HL-60 (cell line): ENCODE results near the gene FAT4.

Experiments
- DNase-seq, 2 experiments: peaks; one replicate each; pipeline ENCODE4 v3.0.0-alpha.2; 2010 to 2020; ENCODE audit warnings: low read depth in 1 of 2, low spot score in 1 of 2
- H3K27ac ChIP-seq: fragments of 250-450 bp; sonication (Bioruptor Pico); replicated peaks from 2 replicates; pipeline ENCODE4 v1.5.1; 2020; ENCODE audit warnings: mild to moderate bottlenecking, moderate library complexity
- H3K27me3 ChIP-seq: fragments of 250-450 bp; sonication (Bioruptor Pico); 2 replicates; pipeline ENCODE4 v1.5.1; 2021; ENCODE audit warnings: mild to moderate bottlenecking, moderate library complexity; ENCODE audit not compliant: insufficient read depth, poor library complexity, severe bottlenecking
- H3K4me3 ChIP-seq: replicated peaks from 2 replicates; pipeline ENCODE4 v1.5.1; 2011; ENCODE audit warnings: mild to moderate bottlenecking, control low read depth, low read length; ENCODE audit not compliant: insufficient read depth
- GABPA ChIP-seq: IDR thresholded peaks from 2 replicates; pipeline ENCODE4 v1.6.1; 2012; ENCODE audit warnings: low read depth
- POLR2AphosphoS5 ChIP-seq: IDR thresholded peaks from 2 replicates; pipeline ENCODE4 v1.6.1; 2012; ENCODE audit warnings: low read depth
- SPI1 ChIP-seq: IDR thresholded peaks from 2 replicates; pipeline ENCODE4 v1.6.1; 2012; ENCODE audit warnings: low read depth, mild to moderate bottlenecking, borderline replicate concordance
- TF ChIP-seq, protein P1 (sequence below): IDR thresholded peaks from one replicate; pipeline ENCODE4 v1.5.1; 2011; ENCODE audit warnings: low read length, control low read depth, inconsistent platforms; ENCODE audit not compliant: insufficient read depth
- TF ChIP-seq, protein P2 (sequence below): IDR thresholded peaks from 2 replicates; pipeline ENCODE4 v1.6.1; 2012; ENCODE audit warnings: low read depth; ENCODE audit not compliant: insufficient replicate concordance

The FAT4 gene

DNA sequence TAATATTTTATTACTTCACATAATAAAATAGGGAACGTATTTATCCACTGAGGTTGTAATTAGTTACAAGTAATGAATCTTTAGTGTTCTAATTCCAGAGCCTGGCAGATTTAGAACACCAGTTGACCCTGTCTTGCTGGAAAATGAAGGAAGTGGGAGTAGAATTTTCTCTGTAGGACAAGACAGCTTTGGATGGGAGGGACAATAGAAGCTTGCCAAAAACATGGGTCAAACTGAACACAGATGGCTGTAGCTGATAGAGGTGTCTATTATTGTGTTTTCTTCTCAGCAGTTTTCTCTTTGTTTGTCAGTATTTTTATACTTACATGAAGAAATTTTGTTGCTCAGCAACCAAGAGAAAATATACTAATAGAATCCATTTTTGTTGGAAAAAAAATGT lies 20.2 kb downstream of the FAT4 start:
- H3K4me3 ChIP-seq = no peak overlapping the region
- no peak for DNase-seq
- no peaks in the 10 kb centered on the region for H3K27me3 ChIP-seq
- H3K27ac ChIP-seq = no peak overlapping the region
- TF ChIP-seq POLR2AphosphoS5 = no peak
- TF ChIP-seq, protein P1, sequence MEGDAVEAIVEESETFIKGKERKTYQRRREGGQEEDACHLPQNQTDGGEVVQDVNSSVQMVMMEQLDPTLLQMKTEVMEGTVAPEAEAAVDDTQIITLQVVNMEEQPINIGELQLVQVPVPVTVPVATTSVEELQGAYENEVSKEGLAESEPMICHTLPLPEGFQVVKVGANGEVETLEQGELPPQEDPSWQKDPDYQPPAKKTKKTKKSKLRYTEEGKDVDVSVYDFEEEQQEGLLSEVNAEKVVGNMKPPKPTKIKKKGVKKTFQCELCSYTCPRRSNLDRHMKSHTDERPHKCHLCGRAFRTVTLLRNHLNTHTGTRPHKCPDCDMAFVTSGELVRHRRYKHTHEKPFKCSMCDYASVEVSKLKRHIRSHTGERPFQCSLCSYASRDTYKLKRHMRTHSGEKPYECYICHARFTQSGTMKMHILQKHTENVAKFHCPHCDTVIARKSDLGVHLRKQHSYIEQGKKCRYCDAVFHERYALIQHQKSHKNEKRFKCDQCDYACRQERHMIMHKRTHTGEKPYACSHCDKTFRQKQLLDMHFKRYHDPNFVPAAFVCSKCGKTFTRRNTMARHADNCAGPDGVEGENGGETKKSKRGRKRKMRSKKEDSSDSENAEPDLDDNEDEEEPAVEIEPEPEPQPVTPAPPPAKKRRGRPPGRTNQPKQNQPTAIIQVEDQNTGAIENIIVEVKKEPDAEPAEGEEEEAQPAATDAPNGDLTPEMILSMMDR = no peak
- TF ChIP-seq SPI1 = no peak
- TF ChIP-seq GABPA = no peak
- TF ChIP-seq, protein P2, sequence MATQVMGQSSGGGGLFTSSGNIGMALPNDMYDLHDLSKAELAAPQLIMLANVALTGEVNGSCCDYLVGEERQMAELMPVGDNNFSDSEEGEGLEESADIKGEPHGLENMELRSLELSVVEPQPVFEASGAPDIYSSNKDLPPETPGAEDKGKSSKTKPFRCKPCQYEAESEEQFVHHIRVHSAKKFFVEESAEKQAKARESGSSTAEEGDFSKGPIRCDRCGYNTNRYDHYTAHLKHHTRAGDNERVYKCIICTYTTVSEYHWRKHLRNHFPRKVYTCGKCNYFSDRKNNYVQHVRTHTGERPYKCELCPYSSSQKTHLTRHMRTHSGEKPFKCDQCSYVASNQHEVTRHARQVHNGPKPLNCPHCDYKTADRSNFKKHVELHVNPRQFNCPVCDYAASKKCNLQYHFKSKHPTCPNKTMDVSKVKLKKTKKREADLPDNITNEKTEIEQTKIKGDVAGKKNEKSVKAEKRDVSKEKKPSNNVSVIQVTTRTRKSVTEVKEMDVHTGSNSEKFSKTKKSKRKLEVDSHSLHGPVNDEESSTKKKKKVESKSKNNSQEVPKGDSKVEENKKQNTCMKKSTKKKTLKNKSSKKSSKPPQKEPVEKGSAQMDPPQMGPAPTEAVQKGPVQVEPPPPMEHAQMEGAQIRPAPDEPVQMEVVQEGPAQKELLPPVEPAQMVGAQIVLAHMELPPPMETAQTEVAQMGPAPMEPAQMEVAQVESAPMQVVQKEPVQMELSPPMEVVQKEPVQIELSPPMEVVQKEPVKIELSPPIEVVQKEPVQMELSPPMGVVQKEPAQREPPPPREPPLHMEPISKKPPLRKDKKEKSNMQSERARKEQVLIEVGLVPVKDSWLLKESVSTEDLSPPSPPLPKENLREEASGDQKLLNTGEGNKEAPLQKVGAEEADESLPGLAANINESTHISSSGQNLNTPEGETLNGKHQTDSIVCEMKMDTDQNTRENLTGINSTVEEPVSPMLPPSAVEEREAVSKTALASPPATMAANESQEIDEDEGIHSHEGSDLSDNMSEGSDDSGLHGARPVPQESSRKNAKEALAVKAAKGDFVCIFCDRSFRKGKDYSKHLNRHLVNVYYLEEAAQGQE = no peak

DNA sequence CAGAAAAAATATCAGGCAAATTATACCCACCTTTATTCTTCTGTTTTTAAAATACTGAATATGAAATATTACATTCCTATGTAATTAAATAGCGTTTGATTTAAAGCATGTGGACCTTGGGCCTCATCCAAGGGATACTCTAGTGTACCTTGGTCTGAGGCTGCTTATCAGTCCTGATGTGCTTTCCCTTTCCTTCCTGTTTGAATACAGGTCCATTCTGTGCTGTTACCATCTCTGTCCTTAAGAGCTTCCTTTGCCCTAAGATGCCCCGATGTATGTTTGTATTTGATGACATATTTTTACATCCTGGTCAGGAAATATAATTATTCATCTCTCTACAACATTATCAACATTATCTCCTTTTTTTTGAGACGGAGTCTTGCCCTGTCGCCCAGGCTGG lies 24.1 kb downstream of the FAT4 start:
- H3K4me3 ChIP-seq = no peak overlapping the region
- H3K27me3 ChIP-seq = no peaks in the 10 kb centered on the region
- no peak overlapping the region for H3K27ac ChIP-seq
- TF ChIP-seq, protein P2 = no peak
- TF ChIP-seq, protein P1 = no peak
- no peak for TF ChIP-seq GABPA
- TF ChIP-seq SPI1 = no peak
- no peak for TF ChIP-seq POLR2AphosphoS5
- no peak for DNase-seq

DNA sequence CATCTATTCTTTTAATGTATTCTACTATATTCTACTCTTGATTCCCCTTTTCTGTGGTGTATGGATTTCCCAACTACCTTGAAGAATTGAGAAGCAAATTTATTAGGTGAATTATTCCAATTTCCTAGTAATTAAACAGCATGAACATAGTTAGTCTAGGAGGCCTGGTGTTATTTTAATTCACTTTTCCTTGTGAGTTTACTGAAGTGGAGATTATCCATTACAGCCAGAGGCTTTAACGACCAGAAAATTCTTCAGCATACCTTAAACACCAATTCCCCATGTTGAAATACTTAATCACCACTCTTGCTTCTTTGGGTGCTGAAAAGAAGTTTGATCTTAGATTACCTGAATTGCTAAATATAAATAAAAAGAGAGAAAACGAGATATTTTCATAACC lies 29.4 kb downstream of the FAT4 start:
- no peak for DNase-seq
- no peak for TF ChIP-seq GABPA
- TF ChIP-seq, protein P2 = no peak
- TF ChIP-seq, protein P1 = no peak
- TF ChIP-seq POLR2AphosphoS5 = no peak
- TF ChIP-seq SPI1 = no peak
- no peaks in the 10 kb centered on the region for H3K27me3 ChIP-seq
- H3K27ac ChIP-seq = no peak overlapping the region
- no peak overlapping the region for H3K4me3 ChIP-seq
